ENCODE data around the gene NRXN2.
A peak's percentile ranks its signal among the peaks of the same experiment; 100 is the strongest.
"Not testable (repeated sequence)": the region's sequence is repeated elsewhere in the genome, so short reads cannot be mapped to it uniquely, and the experiment has no call there.

The NRXN2 gene

GRCh38 chr11:64566042-64566914, 156.7 kb downstream of the NRXN2 start:
- DNase-seq (ENCODE audit: low read depth, low spot score), result peak; percentile 16

DNA sequence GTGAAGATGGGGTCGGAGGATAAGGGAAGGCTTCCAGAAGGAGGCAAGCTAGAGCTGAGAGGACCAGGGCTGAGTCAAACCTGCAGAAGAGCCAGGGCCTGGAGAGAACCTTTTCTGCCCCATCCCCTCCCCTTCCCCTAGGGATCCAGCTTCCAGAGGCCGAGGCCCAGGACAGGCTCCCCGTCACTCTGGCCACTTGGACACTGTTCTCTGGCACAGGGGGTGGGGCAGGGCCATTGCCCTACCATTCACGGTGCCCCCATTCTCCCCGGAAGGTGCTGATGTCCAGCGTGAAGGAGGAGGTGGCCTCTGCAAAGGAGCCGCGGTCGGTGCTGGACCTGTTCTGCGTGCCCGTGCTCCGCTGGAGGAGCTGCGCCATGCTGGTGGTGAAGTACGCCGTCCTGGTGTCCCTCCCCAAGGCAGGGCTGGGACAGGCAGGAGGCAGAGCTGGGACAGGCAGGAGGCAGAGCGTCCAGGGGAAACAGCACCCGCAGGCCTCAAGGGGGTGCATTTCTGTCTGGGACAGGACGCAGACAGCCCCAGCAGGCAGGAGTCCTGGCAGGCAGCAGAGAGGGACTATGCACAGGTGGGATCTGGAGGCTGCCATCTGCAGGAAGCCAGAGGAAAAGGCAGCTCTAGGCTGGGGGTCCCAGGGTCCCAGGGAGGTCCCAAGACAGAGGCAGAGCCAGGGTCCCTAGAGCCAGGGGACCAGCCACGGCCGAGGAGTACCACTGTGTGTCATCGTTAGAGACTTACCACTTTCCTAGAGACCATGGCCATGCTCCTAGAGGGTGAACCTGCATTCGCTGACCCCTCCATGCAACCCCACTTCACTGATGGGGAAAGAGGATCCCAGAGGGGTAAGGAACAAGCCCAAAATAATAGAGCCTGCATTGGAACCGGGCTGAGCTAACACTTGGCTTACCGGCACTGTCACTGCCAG, 157.8 kb downstream of the NRXN2 start:
- Histone ChIP-seq H3K9ac (ENCODE audit: insufficient read length) (no peak overlapping the region), H3K27ac (no peak overlapping the region), H3K9me3 (ENCODE audit: low read depth, low read length) (no peaks in the 10 kb centered on the region), H3K36me3 (ENCODE audit: insufficient read depth, low read length) (no peaks in the 10 kb centered on the region), H3K4me3 (no peak overlapping the region)
- no peak for DNase-seq (ENCODE audit: low read depth, low spot score)
- TF ChIP-seq FOXP2 (optimal IDR thresholded peaks at IDR 0.05; ENCODE audit: control extremely low read depth, extremely low read length, insufficient read depth), result no peak

More at GRCh38 chr11:64566042-64566914, 156.7 kb downstream of the NRXN2 start:
- TF ChIP-seq FOXP2 (optimal IDR thresholded peaks at IDR 0.05; ENCODE audit: control extremely low read depth, extremely low read length, insufficient read depth) (peak; percentile 47), EZH2 (IDR thresholded peaks at IDR 0.05) (no peak)
- H3K36me3 ChIP-seq (ENCODE audit: insufficient read depth, low read length), result no peaks in the 10 kb centered on the region
- H3K9me3 ChIP-seq (ENCODE audit: low read depth, low read length), result no peaks in the 10 kb centered on the region
- H3K27ac ChIP-seq, result no peak overlapping the region
- H3K9ac ChIP-seq (ENCODE audit: insufficient read length), result peak overlapping the region; percentile 57
- H3K4me3 ChIP-seq, result peak overlapping the region; percentile 67

DNA sequence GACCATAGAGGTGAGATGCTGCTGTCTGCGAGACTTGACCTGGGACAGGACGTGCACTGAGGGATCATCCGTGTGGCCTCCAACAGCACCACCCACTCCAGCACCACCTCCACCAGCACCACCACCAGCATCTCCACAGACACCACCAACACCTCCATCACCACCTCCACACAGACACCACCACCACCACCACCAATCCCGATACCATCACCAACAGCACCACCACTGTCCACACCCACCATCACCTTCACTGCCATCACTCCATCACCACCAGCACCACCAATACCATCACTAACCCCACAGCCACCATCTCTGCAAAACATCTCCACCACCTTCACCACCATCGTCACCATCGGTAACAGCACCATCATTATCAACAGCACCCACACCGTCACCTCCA, 158.6 kb downstream of the NRXN2 start:
- TF ChIP-seq FOXP2 (optimal IDR thresholded peaks at IDR 0.05; ENCODE audit: control extremely low read depth, extremely low read length, insufficient read depth), result no peak
- TF ChIP-seq EZH2 (IDR thresholded peaks at IDR 0.05), result no peak
- TF ChIP-seq POLR2AphosphoS5 (IDR thresholded peaks at IDR 0.05; ENCODE audit: borderline replicate concordance, low read depth, low read length), result no peak

DNA sequence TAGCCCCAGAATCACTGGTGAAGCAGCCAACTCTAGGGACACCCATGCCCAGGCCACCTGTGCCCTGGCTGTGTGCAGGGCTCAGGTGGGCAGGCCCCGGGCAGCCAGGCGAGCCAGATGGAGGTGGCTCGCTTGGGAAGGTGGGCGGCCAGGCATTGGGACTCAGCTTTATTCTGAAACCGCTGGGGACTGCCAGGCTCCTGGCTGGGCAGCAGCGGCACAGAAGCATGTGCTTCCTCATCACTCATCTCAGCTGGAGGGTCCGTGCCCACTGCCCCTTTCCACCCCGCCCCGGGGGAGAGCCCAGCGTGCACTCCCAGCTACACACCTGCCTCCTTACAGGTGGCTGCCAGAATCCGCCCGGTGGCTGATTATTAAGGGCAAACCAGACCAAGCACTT, 159.0 kb downstream of the NRXN2 start:
- Histone ChIP-seq H3K9ac (ENCODE audit: insufficient read length) (no peak overlapping the region), H3K9me3 (ENCODE audit: low read depth, low read length) (no peaks in the 10 kb centered on the region), H3K36me3 (ENCODE audit: insufficient read depth, low read length) (no peaks in the 10 kb centered on the region), H3K27ac (no peak overlapping the region), H3K4me3 (no peak overlapping the region)
- TF ChIP-seq EZH2 (IDR thresholded peaks at IDR 0.05) (no peak), FOXP2 (optimal IDR thresholded peaks at IDR 0.05; ENCODE audit: control extremely low read depth, extremely low read length, insufficient read depth) (no peak), POLR2AphosphoS5 (IDR thresholded peaks at IDR 0.05; ENCODE audit: borderline replicate concordance, low read depth, low read length) (no peak)
- no peak for DNase-seq (ENCODE audit: low read depth, low spot score)

More for the DNA sequence above, 158.6 kb downstream of the NRXN2 start:
- no peak for DNase-seq (ENCODE audit: low read depth, low spot score)
- H3K36me3 ChIP-seq (ENCODE audit: insufficient read depth, low read length), result no peaks in the 10 kb centered on the region
- H3K9ac ChIP-seq (ENCODE audit: insufficient read length), result no peak overlapping the region
- H3K27ac ChIP-seq, result no peak overlapping the region
- H3K4me3 ChIP-seq, result no peak overlapping the region
- no peaks in the 10 kb centered on the region for H3K9me3 ChIP-seq (ENCODE audit: low read depth, low read length)

DNA sequence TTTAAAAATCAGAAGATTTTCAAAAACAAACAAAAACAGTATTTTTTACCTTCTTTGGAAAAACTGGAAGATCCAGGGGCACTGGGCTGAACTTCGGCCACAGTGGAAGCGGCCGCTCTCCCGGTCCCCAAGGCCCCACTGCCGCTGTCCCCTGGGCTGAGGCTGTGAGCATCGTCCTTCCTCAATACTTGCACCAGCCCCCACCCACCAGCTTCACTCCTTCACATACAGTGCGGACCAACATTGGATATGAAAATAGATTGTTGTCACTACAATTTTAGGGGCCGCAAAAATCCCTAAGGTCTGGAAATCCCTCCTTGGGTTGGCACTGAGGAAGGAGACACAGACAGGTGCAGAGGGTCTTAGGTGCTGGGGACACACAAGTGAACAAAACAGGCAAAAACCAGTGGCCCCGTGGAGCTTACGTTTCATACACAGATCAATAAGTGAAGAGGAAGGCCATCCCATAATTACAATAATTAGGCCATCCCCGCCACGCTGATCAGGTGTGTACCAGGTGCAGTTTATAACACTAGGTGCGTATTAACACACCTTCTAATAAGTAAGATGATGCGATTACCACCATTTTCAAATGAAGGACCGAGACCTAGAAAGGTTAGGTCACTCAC, 160.2 kb downstream of the NRXN2 start:
- H3K9ac ChIP-seq (ENCODE audit: insufficient read length), result no peak overlapping the region

DNA sequence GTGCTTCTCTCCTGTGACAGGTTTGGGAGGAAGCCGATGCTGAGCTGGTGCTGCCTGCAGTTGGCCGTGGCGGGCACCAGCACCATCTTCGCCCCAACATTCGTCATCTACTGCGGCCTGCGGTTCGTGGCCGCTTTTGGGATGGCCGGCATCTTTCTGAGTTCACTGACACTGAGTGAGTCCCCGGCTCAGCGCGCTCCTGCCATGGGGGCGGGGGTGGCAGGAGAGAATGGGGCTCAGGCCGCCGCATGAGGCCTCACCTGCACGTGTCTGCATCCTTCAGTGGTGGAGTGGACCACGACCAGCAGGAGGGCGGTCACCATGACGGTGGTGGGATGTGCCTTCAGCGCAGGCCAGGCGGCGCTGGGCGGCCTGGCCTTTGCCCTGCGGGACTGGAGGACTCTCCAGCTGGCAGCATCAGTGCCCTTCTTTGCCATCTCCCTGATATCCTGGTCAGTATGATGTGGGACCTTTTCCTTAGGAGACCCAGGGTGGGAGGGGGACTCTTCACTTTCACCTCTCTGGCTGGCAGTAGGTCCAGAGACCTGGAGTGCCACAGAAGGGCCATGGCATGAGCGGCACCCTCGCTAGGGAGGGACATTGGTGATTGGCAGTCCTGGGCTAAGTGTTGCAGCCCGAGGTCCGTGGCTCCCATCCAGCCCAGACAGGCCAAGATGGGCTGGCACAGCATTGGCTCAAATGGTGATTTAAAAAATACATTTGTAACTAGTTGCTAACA, 160.8 kb downstream of the NRXN2 start:
- H3K36me3 ChIP-seq (ENCODE audit: insufficient read depth, low read length), result no peaks in the 10 kb centered on the region
- no peak overlapping the region for H3K27ac ChIP-seq

More for the DNA sequence above, 160.2 kb downstream of the NRXN2 start:
- no peak for DNase-seq (ENCODE audit: low read depth, low spot score)
- no peaks in the 10 kb centered on the region for H3K9me3 ChIP-seq (ENCODE audit: low read depth, low read length)
- TF ChIP-seq EZH2 (IDR thresholded peaks at IDR 0.05) (no peak), FOXP2 (optimal IDR thresholded peaks at IDR 0.05; ENCODE audit: control extremely low read depth, extremely low read length, insufficient read depth) (no peak), POLR2AphosphoS5 (IDR thresholded peaks at IDR 0.05; ENCODE audit: borderline replicate concordance, low read depth, low read length) (no peak)
- H3K4me3 ChIP-seq, result no peak overlapping the region
- H3K36me3 ChIP-seq (ENCODE audit: insufficient read depth, low read length), result no peaks in the 10 kb centered on the region
- no peak overlapping the region for H3K27ac ChIP-seq

DNA sequence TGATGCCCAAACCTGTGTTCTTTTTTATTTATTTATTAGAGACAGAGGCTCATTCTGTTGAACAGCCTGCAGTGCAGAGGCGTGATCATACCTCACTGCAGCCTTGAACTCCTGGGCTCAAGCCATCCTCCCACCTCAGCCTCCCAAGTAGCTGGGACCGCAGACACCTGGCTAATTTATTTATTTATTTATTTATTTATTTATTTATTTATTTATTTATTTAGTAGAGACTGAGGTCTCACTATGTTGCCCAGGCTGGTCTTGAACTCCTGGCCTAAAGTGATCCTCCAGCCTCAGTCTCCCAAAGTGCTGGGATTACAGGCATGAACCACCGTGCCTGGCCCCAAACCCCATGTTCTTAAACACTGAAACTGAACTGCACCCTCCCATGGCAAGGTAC, 161.6 kb downstream of the NRXN2 start:
- not testable (repeated sequence) for H3K9me3 ChIP-seq (ENCODE audit: low read depth, low read length); DNase-seq (ENCODE audit: low read depth, low spot score); H3K9ac ChIP-seq (ENCODE audit: insufficient read length); H3K4me3 ChIP-seq; H3K36me3 ChIP-seq (ENCODE audit: insufficient read depth, low read length); H3K27ac ChIP-seq

More for the DNA sequence above, 160.8 kb downstream of the NRXN2 start:
- no peak for TF ChIP-seq EZH2 (IDR thresholded peaks at IDR 0.05)
- no peak for TF ChIP-seq FOXP2 (optimal IDR thresholded peaks at IDR 0.05; ENCODE audit: control extremely low read depth, extremely low read length, insufficient read depth)
- TF ChIP-seq POLR2AphosphoS5 (IDR thresholded peaks at IDR 0.05; ENCODE audit: borderline replicate concordance, low read depth, low read length), result no peak
- H3K9ac ChIP-seq (ENCODE audit: insufficient read length), result no peak overlapping the region
- H3K4me3 ChIP-seq, result no peak overlapping the region
- DNase-seq (ENCODE audit: low read depth, low spot score), result no peak
- no peaks in the 10 kb centered on the region for H3K9me3 ChIP-seq (ENCODE audit: low read depth, low read length)

GRCh38 chr11:64560941-64561340, 162.1 kb downstream of the NRXN2 start:
- H3K36me3 ChIP-seq (ENCODE audit: insufficient read depth, low read length), result no peaks in the 10 kb centered on the region
- DNase-seq (ENCODE audit: low read depth, low spot score), result no peak
- H3K9me3 ChIP-seq (ENCODE audit: low read depth, low read length), result no peaks in the 10 kb centered on the region
- TF ChIP-seq EZH2 (IDR thresholded peaks at IDR 0.05) (no peak), POLR2AphosphoS5 (IDR thresholded peaks at IDR 0.05; ENCODE audit: borderline replicate concordance, low read depth, low read length) (no peak), FOXP2 (optimal IDR thresholded peaks at IDR 0.05; ENCODE audit: control extremely low read depth, extremely low read length, insufficient read depth) (no peak)
- H3K27ac ChIP-seq, result no peak overlapping the region
- H3K4me3 ChIP-seq, result no peak overlapping the region
- no peak overlapping the region for H3K9ac ChIP-seq (ENCODE audit: insufficient read length)
